HEK293 (cell line): ENCODE data around the gene EFCAB11.

Source experiments
- CTCF ChIA-PET: fragments of 350-600 bp; formaldehyde crosslinking; extraction: SDS; loops from one replicate; lab custom pipeline; 2021; ENCODE audit warnings: antibody characterized with exemption; lab: Yijun Ruan, JAX
- POLR2A ChIA-PET: fragments of 300-600 bp; formaldehyde crosslinking; extraction: SDS; loops from one replicate; lab custom pipeline; 2020; ENCODE audit warnings: antibody characterized with exemption, inconsistent platforms; lab: Yijun Ruan, JAX
- H3K27ac ChIP-seq: fragments of 200-500 bp; sonication (Bioruptor generic); 2 replicates; pipeline ENCODE4 v1.5.1; 2014; ENCODE audit warnings: low read depth, low read length, control low read depth, inconsistent platforms; ENCODE audit errors: extremely low read depth
- H3K36me3 ChIP-seq, 2 experiments: fragments of 200-500 bp in 1 of 2; sonication (Bioruptor generic) in 1 of 2; 1 replicate in 1 of 2; 2 replicates in 1 of 2; pipeline ENCODE4 v1.5.1; 2014 to 2017; ENCODE audit warnings: inconsistent platforms in 2 of 2, low read length in 2 of 2; ENCODE audit not compliant: control insufficient read depth in 2 of 2, insufficient read depth in 1 of 2
- H3K4me1 ChIP-seq: fragments of 200-500 bp; sonication (Bioruptor generic); 2 replicates; pipeline ENCODE4 v1.5.1; 2014; ENCODE audit warnings: mild to moderate bottlenecking, low read length, inconsistent platforms; ENCODE audit not compliant: control insufficient read depth, insufficient read depth
- H3K4me3 ChIP-seq: 2 replicates; pipeline ENCODE4 v1.5.1; 2011; ENCODE audit warnings: low read depth, mild to moderate bottlenecking, control low read depth, low read length, moderate library complexity
- H3K9me3 ChIP-seq: fragments of 200-500 bp; sonication (Bioruptor generic); 2 replicates; pipeline ENCODE4 v1.5.1; 2014; ENCODE audit warnings: low read depth, low read length, inconsistent platforms; ENCODE audit not compliant: control insufficient read depth, insufficient read depth
- ATF2 ChIP-seq: fragments of 450-650 bp; formaldehyde crosslinking; IDR thresholded peaks from 2 replicates; pipeline ENCODE4 v1.5.1; 2016; ENCODE audit warnings: missing biosample characterization, missing genetic modification characterization, low read depth
- FEZF1 ChIP-seq: fragments of 450-650 bp; formaldehyde crosslinking; IDR thresholded peaks from 2 replicates; pipeline ENCODE4 v1.5.1; 2016; ENCODE audit warnings: missing biosample characterization, missing genetic modification characterization
- GLIS2 ChIP-seq: fragments of 450-650 bp; formaldehyde crosslinking; IDR thresholded peaks from 2 replicates; pipeline ENCODE4 v1.5.1; 2016; ENCODE audit warnings: missing biosample characterization, missing genetic modification characterization
- MZF1 ChIP-seq: fragments of 450-650 bp; formaldehyde crosslinking; IDR thresholded peaks from 2 replicates; pipeline ENCODE4 v1.5.1; 2017; ENCODE audit warnings: missing biosample characterization, missing genetic modification characterization, borderline replicate concordance
- PBX3 ChIP-seq: sonication (generic); formaldehyde crosslinking; IDR thresholded peaks from 2 replicates; pipeline ENCODE4 v1.8.1; 2022; ENCODE audit warnings: mild to moderate bottlenecking, moderate library complexity, missing genetic modification reagents
- REST ChIP-seq: fragments of 450-650 bp; formaldehyde crosslinking; IDR thresholded peaks from 2 replicates; pipeline ENCODE4 v1.5.1; 2016; ENCODE audit warnings: missing biosample characterization, missing genetic modification characterization
- WT1 ChIP-seq: fragments of 450-650 bp; formaldehyde crosslinking; IDR thresholded peaks from 2 replicates; pipeline ENCODE4 v1.5.1; 2016; ENCODE audit warnings: missing biosample characterization, missing genetic modification characterization
- ZBTB20 ChIP-seq: fragments of 450-650 bp; formaldehyde crosslinking; IDR thresholded peaks from 2 replicates; pipeline ENCODE4 v1.5.1; 2016; ENCODE audit warnings: missing biosample characterization, missing genetic modification characterization
- ZNF133 ChIP-seq: fragments of 450-650 bp; formaldehyde crosslinking; IDR thresholded peaks from 2 replicates; pipeline ENCODE4 v1.5.1; 2016; ENCODE audit warnings: missing biosample characterization, missing genetic modification characterization
- ZNF148 ChIP-seq: fragments of 450-650 bp; formaldehyde crosslinking; IDR thresholded peaks from 2 replicates; pipeline ENCODE4 v1.5.0; 2017; ENCODE audit warnings: missing biosample characterization, missing genetic modification characterization, borderline replicate concordance
- ZNF19 ChIP-seq: fragments of 450-650 bp; formaldehyde crosslinking; IDR thresholded peaks from 2 replicates; pipeline ENCODE4; 2016; ENCODE audit warnings: missing biosample characterization, missing genetic modification characterization, low read depth
- ZNF202 ChIP-seq: fragments of 450-650 bp; formaldehyde crosslinking; IDR thresholded peaks from 2 replicates; pipeline ENCODE4 v1.5.1; 2016; ENCODE audit warnings: missing biosample characterization, missing genetic modification characterization, borderline replicate concordance
- ZNF23 ChIP-seq: fragments of 450-650 bp; formaldehyde crosslinking; IDR thresholded peaks from 2 replicates; pipeline ENCODE4 v1.5.1; 2016; ENCODE audit warnings: missing biosample characterization, missing genetic modification characterization, borderline replicate concordance
- ZNF24 ChIP-seq: fragments of 450-650 bp; formaldehyde crosslinking; IDR thresholded peaks from 2 replicates; pipeline ENCODE4 v1.5.1; 2016; ENCODE audit warnings: missing biosample characterization, missing genetic modification characterization
- ZNF26 ChIP-seq: fragments of 450-650 bp; formaldehyde crosslinking; IDR thresholded peaks from 2 replicates; pipeline ENCODE4 v1.5.1; 2016; ENCODE audit warnings: missing biosample characterization, missing genetic modification characterization
- ZNF366 ChIP-seq: fragments of 450-650 bp; formaldehyde crosslinking; conservative IDR thresholded peaks from 2 replicates; pipeline ENCODE4 v1.5.1; 2016; ENCODE audit warnings: missing biosample characterization, missing genetic modification characterization
- ZNF416 ChIP-seq: fragments of 450-650 bp; formaldehyde crosslinking; IDR thresholded peaks from 2 replicates; pipeline ENCODE4 v1.5.1; 2016; ENCODE audit warnings: missing biosample characterization, missing genetic modification characterization
- ZNF521 ChIP-seq: fragments of 450-650 bp; formaldehyde crosslinking; IDR thresholded peaks from 2 replicates; pipeline ENCODE4 v1.5.1; 2017; ENCODE audit warnings: missing biosample characterization, mild to moderate bottlenecking, missing genetic modification characterization
- ZNF580 ChIP-seq: fragments of 450-650 bp; formaldehyde crosslinking; IDR thresholded peaks from 2 replicates; pipeline ENCODE4 v1.5.1; 2016; ENCODE audit warnings: missing biosample characterization, missing genetic modification characterization
- ZNF664 ChIP-seq: fragments of 450-650 bp; formaldehyde crosslinking; IDR thresholded peaks from 2 replicates; pipeline ENCODE4 v1.5.1; 2016; ENCODE audit warnings: missing biosample characterization, missing genetic modification characterization
- ZNF670 ChIP-seq: fragments of 450-650 bp; formaldehyde crosslinking; IDR thresholded peaks from 2 replicates; pipeline ENCODE4 v1.5.1; 2016; ENCODE audit warnings: missing biosample characterization, missing genetic modification characterization, low read depth
- ZNF701 ChIP-seq: fragments of 450-650 bp; formaldehyde crosslinking; IDR thresholded peaks from 2 replicates; pipeline ENCODE4 v1.5.1; 2016; ENCODE audit warnings: missing biosample characterization, missing genetic modification characterization
- ZSCAN23 ChIP-seq: fragments of 450-650 bp; formaldehyde crosslinking; IDR thresholded peaks from 2 replicates; pipeline ENCODE4 v1.5.1; 2016; ENCODE audit warnings: missing biosample characterization, missing genetic modification characterization

Gene EFCAB11

GRCh38 chr14:89767131-89767530 lies 187.4 kb downstream of the EFCAB11 start:
- Histone ChIP-seq H3K4me1 (no peaks in the 10 kb centered on the region), H3K27ac (no peak overlapping the region), H3K4me3 (no peak overlapping the region), H3K9me3 (no peaks in the 10 kb centered on the region), H3K36me3 (no peaks in the 10 kb centered on the region)
- TF ChIP-seq MZF1, result no peak
- TF ChIP-seq ZNF148, result no peak
- TF ChIP-seq WT1 (tag by site-specific recombination), result no peak
- no peak for TF ChIP-seq ZNF416 (tag by site-specific recombination)
- TF ChIP-seq ZNF133, result no peak
- TF ChIP-seq ATF2 (tag by site-specific recombination), result no peak
- TF ChIP-seq ZNF670 (tag by site-specific recombination), result no peak
- no peak for TF ChIP-seq ZNF701
- no peak for TF ChIP-seq ZNF24 (tag by site-specific recombination)
- no peak for TF ChIP-seq ZNF521
- no peak for TF ChIP-seq ZNF664 (tag by site-specific recombination)
- TF ChIP-seq ZBTB20 (tag by site-specific recombination), result no peak
- no peak for TF ChIP-seq ZNF19
- no peak for TF ChIP-seq PBX3 (CRISPR knock-in tag)
- no peak for TF ChIP-seq ZNF26 (tag by site-specific recombination)
- CTCF ChIA-PET, result interaction anchor here (0.6 to 1.0 kb wide), 2 partner anchors 149 to 590 kb away, joined by 3 read pairs; no protein-coding TSS in a partner anchor
- POLR2A ChIA-PET, result no interaction called here

- Histone ChIP-seq H3K36me3 (no peaks in the 10 kb centered on the region), H3K4me3 (no peak overlapping the region), H3K4me1 (no peaks in the 10 kb centered on the region), H3K9me3 (no peaks in the 10 kb centered on the region), H3K27ac (no peak overlapping the region)
- ChIA-PET POLR2A (no interaction called here), CTCF (no interaction called here)
- no peak for TF ChIP-seq ZNF23 (tag by site-specific recombination)
These were observed 189.2 kb downstream of the EFCAB11 start for GRCh38 chr14:89765346-89765745.

- no peaks in the 10 kb centered on the region for H3K36me3 ChIP-seq
- no peaks in the 10 kb centered on the region for H3K9me3 ChIP-seq
- ChIA-PET POLR2A (no interaction called here), CTCF (no interaction called here)
- no peaks in the 10 kb centered on the region for H3K4me1 ChIP-seq
- no peak overlapping the region for H3K27ac ChIP-seq
- no peak overlapping the region for H3K4me3 ChIP-seq
- no peak for TF ChIP-seq GLIS2 (tag by site-specific recombination)
- TF ChIP-seq FEZF1 (tag by site-specific recombination), result no peak
- TF ChIP-seq ZNF23 (tag by site-specific recombination), result no peak
- TF ChIP-seq ZSCAN23 (tag by site-specific recombination), result no peak
- no peak for TF ChIP-seq ZNF580
- TF ChIP-seq REST (tag by site-specific recombination), result no peak
- TF ChIP-seq ZNF366 (tag by site-specific recombination), result no peak
- no peak for TF ChIP-seq ZNF19
- TF ChIP-seq ZNF202 (tag by site-specific recombination), result no peak
These were observed 194.4 kb downstream of the EFCAB11 start for GRCh38 chr14:89760086-89760485.
